OCI-LY7 (cell line): ENCODE data around the gene KIF1A. TPM values are rescaled to one million over a fixed set of nuclear protein-coding genes. Genes with fewer than 3 reads are reported as not detected.

ENCODE experiments used
- BruUV-seq: library from RNA; stranded (reverse); fragments of 400-500 nt; replicated peaks from 2 replicates; lab custom pipeline; 2021; lab: Mats Ljungman, UMichigan
- CTCF ChIA-PET: fragments of 300-600 bp; sonication (Branson Sonifier 250); formaldehyde crosslinking; loops from one replicate; lab custom pipeline; 2022; ENCODE audit warnings: antibody characterized with exemption; ENCODE audit not compliant: unreplicated experiment; lab: Charles Lee
- POLR2A ChIA-PET: fragments of 300-600 bp; sonication (Branson Sonifier 250); formaldehyde crosslinking; loops from one replicate; lab custom pipeline; 2022; ENCODE audit warnings: antibody characterized with exemption; lab: Charles Lee
- DNase-seq: peaks from one replicate; pipeline ENCODE4 v3.0.0-alpha.2; 2015; ENCODE audit warnings: low spot score
- H2AFZ ChIP-seq: fragments of 200-600 bp; sonication (generic), shearing (Covaris generic); 2 replicates; pipeline ENCODE4 v1.6.1; 2014; ENCODE audit warnings: mild to moderate bottlenecking, antibody characterized with exemption, low read length, moderate library complexity
- H3K27ac ChIP-seq: fragments of 200-600 bp; sonication (generic); 2 replicates; pipeline ENCODE4 v1.5.1; 2014; ENCODE audit warnings: mixed run types, low read depth, mild to moderate bottlenecking, moderate library complexity, low read length, inconsistent platforms; ENCODE audit not compliant: poor library complexity, severe bottlenecking
- H3K36me3 ChIP-seq: fragments of 200-600 bp; sonication (generic); 2 replicates; pipeline ENCODE4 v1.6.1; 2014; ENCODE audit warnings: mild to moderate bottlenecking, antibody characterized with exemption, low read length, moderate library complexity, mixed read lengths; ENCODE audit not compliant: insufficient read depth
- H3K4me1 ChIP-seq: fragments of 200-600 bp; sonication (generic); 2 replicates; pipeline ENCODE4 v1.5.1; 2014; ENCODE audit warnings: mild to moderate bottlenecking, low read length; ENCODE audit not compliant: insufficient read depth, poor library complexity, severe bottlenecking
- H3K4me2 ChIP-seq: fragments of 200-600 bp; sonication (generic); 2 replicates; pipeline ENCODE4 v1.6.1; 2014; ENCODE audit warnings: mild to moderate bottlenecking, low read length
- H3K4me3 ChIP-seq: fragments of 200-600 bp; sonication (generic); 2 replicates; pipeline ENCODE4 v1.5.1; 2014; ENCODE audit warnings: mild to moderate bottlenecking, low read depth, low read length; ENCODE audit not compliant: poor library complexity, severe bottlenecking
- H3K79me2 ChIP-seq: fragments of 200-600 bp; sonication (generic); 2 replicates; pipeline ENCODE4 v1.6.1; 2016; ENCODE audit warnings: low read depth, mild to moderate bottlenecking, low read length, moderate library complexity, mixed read lengths; ENCODE audit not compliant: insufficient read depth
- H3K9me2 ChIP-seq: fragments of 200-600 bp; sonication (generic); 2 replicates; pipeline ENCODE4 v1.6.1; 2016; ENCODE audit warnings: mild to moderate bottlenecking, low read length, mixed read lengths; ENCODE audit not compliant: insufficient read depth
- H3K9me3 ChIP-seq: fragments of 200-600 bp; sonication (generic); 2 replicates; pipeline ENCODE4 v1.6.1; 2014; ENCODE audit warnings: mild to moderate bottlenecking, mixed run types, low read length, mixed read lengths
- H4K20me1 ChIP-seq: fragments of 200-600 bp; sonication (generic); 2 replicates; pipeline ENCODE4 v1.6.1; 2014; ENCODE audit warnings: mild to moderate bottlenecking, antibody characterized with exemption, low read length, moderate library complexity, mixed read lengths; ENCODE audit not compliant: insufficient read depth
- CTCF ChIP-seq: fragments of 200-600 bp; sonication (generic); conservative IDR thresholded peaks from 2 replicates; pipeline ENCODE4 v1.5.1; 2014; ENCODE audit warnings: mild to moderate bottlenecking, antibody characterized with exemption, low read length, moderate library complexity, mixed read lengths
- EZH2phosphoT487 ChIP-seq: fragments of 200-600 bp; sonication (generic); IDR thresholded peaks from 2 replicates; pipeline ENCODE4 v1.6.1; 2018; ENCODE audit warnings: low read depth, borderline replicate concordance, mild to moderate bottlenecking, mixed run types, antibody characterized with exemption, low read length, moderate library complexity, mixed read lengths
- intact Hi-C: fragments of 100-400 bp; cut with micrococcal nuclease; formaldehyde crosslinking; loops from one replicate; pipeline ENCODE4 v1.10.0; 2022; ENCODE audit not compliant: unreplicated experiment
- total RNA-seq, 2 experiments: library from RNA; depleted of rRNA in 1 of 2; stranded (reverse); fragments of >200 nt in 1 of 2; shearing (Covaris generic) in 1 of 2; gene quantifications; 2 replicates each; pipeline ENCODE4 v1.2.3, GENCODE V29; 2014 to 2022

Gene KIF1A
- total RNA-seq, 2 experiments from 2014 or later = not detected

GRCh38 chr2:240725266-240725665 is 94.8 kb downstream of the KIF1A start:
- BruUV-seq = no TSS peak
- H3K27ac ChIP-seq = no peak overlapping the region
- H4K20me1 ChIP-seq = no peaks in the 10 kb centered on the region
- ChIA-PET CTCF (no interaction called here), POLR2A (no interaction called here)
- TF ChIP-seq EZH2phosphoT487 (no peak), CTCF (no peak)
- H3K4me3 ChIP-seq = no peak overlapping the region
- no peaks in the 10 kb centered on the region for H3K4me1 ChIP-seq
- intact Hi-C loops = no loop called here
- no peaks in the 10 kb centered on the region for H3K9me2 ChIP-seq
- H2AFZ ChIP-seq = no peak overlapping the region
- no peaks in the 10 kb centered on the region for H3K79me2 ChIP-seq
- H3K9me3 ChIP-seq = no peaks in the 10 kb centered on the region
- no peak overlapping the region for H3K4me2 ChIP-seq
- DNase-seq = no peak
- H3K36me3 ChIP-seq = no peaks in the 10 kb centered on the region

- no peaks in the 10 kb centered on the region for H3K79me2 ChIP-seq
- CTCF ChIA-PET = no interaction called here
- H3K9me3 ChIP-seq = no peaks in the 10 kb centered on the region
- no peak for TF ChIP-seq CTCF
- TF ChIP-seq EZH2phosphoT487 = no peak
- H4K20me1 ChIP-seq = no peaks in the 10 kb centered on the region
- POLR2A ChIA-PET = no interaction called here
- intact Hi-C loops = no loop called here
- H3K4me1 ChIP-seq = no peaks in the 10 kb centered on the region
- H3K9me2 ChIP-seq = no peaks in the 10 kb centered on the region
- no peak overlapping the region for H3K4me3 ChIP-seq
- no peak overlapping the region for H3K4me2 ChIP-seq
- no TSS peak for BruUV-seq
- no peaks in the 10 kb centered on the region for H3K36me3 ChIP-seq
- no peak overlapping the region for H3K27ac ChIP-seq
- H2AFZ ChIP-seq = no peak overlapping the region
- DNase-seq = no peak
Observed at GRCh38 chr2:240724431-240724830, 95.6 kb downstream of the KIF1A start.

- DNase-seq = no peak
- ChIA-PET POLR2A (no interaction called here), CTCF (no interaction called here)
- H3K4me3 ChIP-seq = no peak overlapping the region
- no peaks in the 10 kb centered on the region for H3K9me2 ChIP-seq
- TF ChIP-seq EZH2phosphoT487 = no peak
- TF ChIP-seq CTCF = no peak
- H2AFZ ChIP-seq = no peak overlapping the region
- no peak overlapping the region for H3K4me2 ChIP-seq
- intact Hi-C loops = no loop called here
- no peaks in the 10 kb centered on the region for H3K79me2 ChIP-seq
- H4K20me1 ChIP-seq = no peaks in the 10 kb centered on the region
- no peaks in the 10 kb centered on the region for H3K4me1 ChIP-seq
- BruUV-seq = no TSS peak
- no peak overlapping the region for H3K27ac ChIP-seq
- no peaks in the 10 kb centered on the region for H3K9me3 ChIP-seq
- no peaks in the 10 kb centered on the region for H3K36me3 ChIP-seq
Observed at GRCh38 chr2:240723851-240724250, 96.2 kb downstream of the KIF1A start.
